Mesodermal cell (in vitro differentiated cells): ENCODE results near the gene MAEA.
"Not testable (repeated sequence)": the region's sequence is repeated elsewhere in the genome, so short reads cannot be mapped to it uniquely, and the experiment has no call there.

Experiments used
- H3K27ac ChIP-seq: 2 replicates; pipeline ENCODE4 v1.7.0; 2013; ENCODE audit warnings: mild to moderate bottlenecking, low read depth, low read length, moderate library complexity; ENCODE audit not compliant: severe bottlenecking
- H3K36me3 ChIP-seq: 2 replicates; pipeline ENCODE4 v1.7.1; 2013; ENCODE audit warnings: mild to moderate bottlenecking, low read length, moderate library complexity; ENCODE audit not compliant: control insufficient read depth, insufficient read depth
- H3K4me1 ChIP-seq: one replicate; pipeline ENCODE4 v1.7.1; 2013; ENCODE audit warnings: mild to moderate bottlenecking, low read length; ENCODE audit not compliant: insufficient read depth, control insufficient read depth, poor library complexity, severe bottlenecking
- H3K4me3 ChIP-seq: 2 replicates; pipeline ENCODE4 v1.7.0; 2013; ENCODE audit warnings: low read length, control low read depth, mild to moderate bottlenecking; ENCODE audit not compliant: insufficient read depth, poor library complexity, severe bottlenecking; ENCODE audit errors: extremely low read depth
- H3K9me3 ChIP-seq: 2 replicates; pipeline ENCODE4 v1.7.1; 2013; ENCODE audit warnings: mild to moderate bottlenecking, low read length, moderate library complexity; ENCODE audit not compliant: control insufficient read depth
- WGBS, 2 experiments: methylation state at CpG; one replicate each; pipeline ENCODE4 v1.1.5; 2013; ENCODE audit warnings: missing lambda C conversion rate in 2 of 2; ENCODE audit not compliant: insufficient coverage in 2 of 2; 5-methylcytosine and 5-hydroxymethylcytosine counted together

Gene MAEA

DNA sequence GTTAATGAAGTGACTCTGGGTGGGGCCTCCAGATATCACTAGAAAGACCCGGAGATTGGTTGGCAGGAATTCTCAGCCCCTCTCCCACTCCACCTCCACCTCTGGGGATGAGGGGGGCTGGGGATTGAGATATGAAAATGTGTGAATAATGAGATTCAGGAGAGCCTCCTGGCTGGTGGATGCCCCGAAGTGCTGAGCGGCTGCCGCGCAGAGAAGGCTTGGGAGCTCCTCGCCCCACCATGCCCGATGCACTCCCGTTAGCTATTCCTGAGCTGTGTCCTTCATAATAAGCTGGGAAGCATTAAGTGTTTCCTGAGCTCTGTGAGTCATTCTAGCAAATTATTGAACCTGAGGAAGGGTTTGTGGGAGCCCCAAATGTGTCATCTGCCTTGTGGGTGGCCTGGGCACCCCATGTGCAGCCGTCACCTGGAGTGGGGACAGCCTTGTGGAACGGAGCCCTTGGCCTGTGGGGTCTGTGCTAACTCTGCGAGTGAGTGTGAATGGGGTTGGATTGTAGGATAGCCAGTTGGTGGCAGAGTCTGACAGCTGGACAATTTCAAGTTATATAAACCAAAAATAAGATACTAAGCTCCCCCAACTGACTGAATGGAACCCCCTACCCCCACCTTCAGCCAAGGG is 4.4 kb upstream of the MAEA start:
- Histone ChIP-seq H3K4me3 (no peak overlapping the region), H3K27ac (no peak overlapping the region), H3K36me3 (no peaks in the 10 kb centered on the region), H3K4me1 (no peaks in the 10 kb centered on the region), H3K9me3 (peaks cover 18% of the 10 kb centered on the region)
- WGBS, 2 experiments: 66 to 79% methylated on average over 7 of the region's 11 CpGs

DNA sequence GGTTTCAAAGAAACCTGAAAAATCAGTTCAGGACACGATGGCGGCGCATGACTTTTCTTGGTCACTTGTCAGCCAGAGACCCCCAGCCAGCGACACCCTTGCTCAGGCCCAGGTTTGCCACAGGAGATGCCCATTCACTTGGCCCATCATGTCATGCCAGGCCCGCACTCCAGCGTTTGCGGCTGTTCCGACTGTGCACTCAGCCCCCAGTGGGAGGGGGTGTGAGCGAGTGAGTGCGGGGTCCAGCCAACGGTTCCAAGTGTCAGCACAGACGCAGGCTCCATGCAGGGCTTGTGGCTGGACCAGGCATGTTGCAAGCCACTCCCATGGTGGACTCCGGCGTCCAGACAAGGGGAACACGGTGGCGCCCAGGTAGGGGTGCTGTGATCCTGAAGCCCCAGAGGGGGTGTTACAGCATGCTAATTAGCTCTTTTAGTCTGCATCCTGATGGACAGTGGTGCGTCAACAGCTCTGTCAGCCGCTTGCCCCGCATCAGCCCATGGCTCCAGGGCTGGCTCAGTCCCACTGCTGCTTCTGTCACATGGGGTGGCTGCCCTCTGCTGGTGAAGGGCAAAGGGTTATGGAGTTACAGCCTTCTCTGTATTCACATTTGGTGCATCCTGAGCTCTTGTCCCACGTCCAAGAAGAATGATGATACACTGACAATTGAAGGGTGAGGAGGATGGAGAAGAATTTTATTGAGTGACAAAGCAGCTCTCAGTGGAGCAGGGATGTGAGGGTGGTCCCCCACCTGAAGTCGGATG is 3.7 kb upstream of the MAEA start:
- Histone ChIP-seq H3K4me3 (no peak overlapping the region), H3K36me3 (no peaks in the 10 kb centered on the region), H3K4me1 (peaks cover under 1% of the 10 kb centered on the region), H3K27ac (no peak overlapping the region), H3K9me3 (peaks cover 18% of the 10 kb centered on the region)
- WGBS, 2 experiments: 89 to 90% methylated on average over 19 to 21 of the region's 21 CpGs

DNA sequence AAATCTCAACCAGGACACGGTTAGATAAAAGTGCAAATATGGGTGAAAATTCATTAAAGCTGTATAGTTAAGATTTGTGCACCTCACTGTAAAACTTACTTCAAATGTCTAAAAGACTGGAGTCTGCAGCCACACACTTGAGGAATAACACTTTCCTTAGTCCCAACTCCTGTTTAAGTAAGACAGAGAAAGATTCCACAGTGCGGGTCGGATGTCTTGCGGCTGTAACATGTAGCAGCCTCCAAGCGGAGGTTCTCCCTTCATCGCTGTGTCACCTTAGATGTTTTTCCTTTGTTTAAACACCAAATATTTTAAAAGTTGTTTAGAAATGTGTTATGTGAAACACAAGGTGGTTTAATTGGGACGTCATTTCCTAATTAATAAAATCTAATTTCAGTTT is 905 bp upstream of the MAEA start:
- Histone ChIP-seq H3K27ac (peak overlapping the region; percentile 71), H3K4me1 (peaks cover 12% of the 10 kb centered on the region), H3K4me3 (peak overlapping the region; percentile 90), H3K36me3 (peaks cover 8% of the 10 kb centered on the region), H3K9me3 (peaks cover 18% of the 10 kb centered on the region)
- WGBS, 2 experiments: 80 to 83% methylated on average over 1 to 2 of the region's 7 CpGs

DNA sequence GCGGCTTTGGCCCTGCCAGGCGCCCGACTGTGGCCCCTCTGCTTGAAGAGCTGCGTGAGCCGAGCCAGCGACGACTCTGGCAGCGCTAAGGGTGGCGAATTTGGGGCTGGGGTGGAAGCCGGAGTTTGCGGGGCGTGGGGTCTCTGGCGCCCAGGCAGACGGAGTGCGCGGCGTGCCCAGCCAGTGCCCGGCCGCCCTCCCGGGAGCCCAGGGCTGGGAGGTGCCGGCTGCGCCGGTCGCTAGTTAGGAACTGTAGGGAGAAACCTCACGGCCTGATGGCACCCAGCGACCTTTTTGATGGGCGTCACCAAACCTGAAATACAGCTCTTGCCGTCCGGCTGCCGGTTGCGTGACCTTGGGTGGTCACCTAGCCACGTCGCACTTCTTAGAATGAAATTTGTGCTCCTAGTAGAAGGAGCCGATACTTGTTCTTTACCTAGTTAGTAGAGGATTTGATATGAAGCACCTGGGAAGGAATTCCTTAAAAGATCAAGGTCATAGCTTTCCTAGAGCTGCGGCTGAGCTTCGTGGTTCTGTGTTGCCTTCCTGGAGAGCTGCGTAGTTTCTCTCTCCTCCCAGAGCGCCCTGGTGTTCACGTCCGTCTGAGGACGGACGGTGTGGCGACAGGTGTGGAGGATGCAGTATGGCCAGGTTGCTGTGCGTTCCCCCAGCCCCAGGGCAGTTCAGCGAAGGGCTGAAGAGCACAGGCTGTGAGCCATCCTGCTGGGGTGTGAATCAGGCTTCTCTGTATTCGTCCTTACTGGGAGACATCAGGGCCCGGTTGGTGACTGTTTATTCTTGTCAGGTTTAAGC is 680 bp downstream of the MAEA start:
- H3K9me3 ChIP-seq: peaks cover 18% of the 10 kb centered on the region
- H3K4me3 ChIP-seq: peak overlapping the region; percentile 90
- WGBS, 2 experiments: 1 to 2% methylated on average over 31 to 41 of the region's 47 CpGs
- H3K4me1 ChIP-seq: peaks cover 21% of the 10 kb centered on the region
- peaks cover 8% of the 10 kb centered on the region for H3K36me3 ChIP-seq
- peak overlapping the region; percentile 36 for H3K27ac ChIP-seq

- Histone ChIP-seq H3K4me1 (peaks cover 21% of the 10 kb centered on the region), H3K36me3 (peaks cover 8% of the 10 kb centered on the region), H3K4me3 (peak overlapping the region; percentile 90), H3K9me3 (peaks cover 13% of the 10 kb centered on the region), H3K27ac (no peak overlapping the region)
- WGBS, 2 experiments: 84 to 91% methylated on average over 9 of the region's 9 CpGs
Measured at GRCh38 chr4:1291091-1291490, 1.4 kb downstream of the MAEA start.

DNA sequence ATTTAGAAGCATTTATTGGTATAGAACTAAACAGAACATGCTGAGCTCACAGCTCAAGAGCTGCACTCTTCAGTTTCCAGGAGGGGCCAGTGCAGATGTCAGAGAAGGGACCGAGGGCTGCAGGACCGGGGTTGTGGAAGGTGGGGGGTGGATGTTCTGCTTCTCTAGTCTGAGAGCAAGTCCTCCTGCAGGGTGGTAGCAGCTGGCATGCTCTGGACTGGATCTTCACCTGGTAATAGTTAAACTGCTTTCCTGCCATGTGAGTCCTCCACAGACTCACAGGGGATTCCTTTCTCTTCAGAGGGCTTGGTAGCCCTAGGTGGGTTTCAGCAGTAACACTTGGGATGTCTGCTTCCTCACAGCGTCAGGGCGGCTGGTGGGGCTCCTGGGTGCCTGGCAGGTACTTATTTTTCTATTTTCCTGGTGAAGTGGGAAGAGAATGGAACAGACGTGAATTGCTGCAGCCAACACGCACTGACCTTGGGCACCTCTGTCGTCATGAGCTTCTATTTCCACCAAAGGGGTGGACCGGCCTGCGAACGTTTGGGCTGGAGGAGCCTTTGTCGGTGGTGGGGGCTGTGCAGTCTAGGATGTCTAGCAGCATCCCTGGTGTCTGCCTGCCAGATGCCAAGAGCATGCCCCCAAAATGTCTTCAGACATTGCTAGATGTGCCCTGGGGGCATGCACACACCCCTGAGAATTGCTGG is 2.5 kb downstream of the MAEA start:
- peaks cover 4% of the 10 kb centered on the region for H3K9me3 ChIP-seq
- H3K4me1 ChIP-seq: peaks cover 21% of the 10 kb centered on the region
- H3K4me3 ChIP-seq: no peak overlapping the region
- H3K27ac ChIP-seq: no peak overlapping the region
- 86 to 89% methylated on average over 8 to 11 of the region's 11 CpGs for WGBS, 2 experiments
- peaks cover 18% of the 10 kb centered on the region for H3K36me3 ChIP-seq

GRCh38 chr4:1292703-1293011 is 3.0 kb downstream of the MAEA start:
- not testable (repeated sequence) for H3K27ac ChIP-seq, H3K9me3 ChIP-seq, H3K4me3 ChIP-seq
- WGBS, 2 experiments: 100% methylated on average over 1 of the region's 8 CpGs
- Histone ChIP-seq H3K36me3 (peaks cover 23% of the 10 kb centered on the region), H3K4me1 (peaks cover 22% of the 10 kb centered on the region)

DNA sequence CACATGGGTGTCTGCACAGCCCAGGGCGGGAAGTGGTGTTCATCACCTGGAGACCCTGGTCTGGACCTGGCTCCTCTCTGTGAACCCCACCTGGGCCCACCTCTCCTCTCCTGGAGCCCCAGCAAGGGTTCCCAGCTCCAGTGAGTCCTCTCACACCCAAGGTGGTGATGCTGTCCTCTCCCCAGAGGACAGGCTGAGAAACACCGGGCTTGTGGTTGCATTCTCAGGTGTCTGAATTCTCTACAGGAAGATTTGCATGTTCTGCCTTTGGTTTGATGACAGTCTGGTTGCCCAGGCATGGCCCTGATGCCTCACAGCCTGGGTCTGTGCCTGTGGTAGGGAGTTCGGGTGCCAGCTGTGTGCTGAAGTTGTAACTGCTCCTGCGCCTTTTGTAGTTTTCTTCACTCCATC is 3.8 kb downstream of the MAEA start:
- no peak overlapping the region for H3K4me3 ChIP-seq
- 83 to 92% methylated on average over 3 of the region's 4 CpGs for WGBS, 2 experiments
- H3K9me3 ChIP-seq: no peaks in the 10 kb centered on the region
- H3K4me1 ChIP-seq: peaks cover 26% of the 10 kb centered on the region
- H3K36me3 ChIP-seq: peaks cover 29% of the 10 kb centered on the region
- H3K27ac ChIP-seq: no peak overlapping the region

- peaks cover 30% of the 10 kb centered on the region for H3K36me3 ChIP-seq
- H3K4me1 ChIP-seq: peaks cover 26% of the 10 kb centered on the region
- no peaks in the 10 kb centered on the region for H3K9me3 ChIP-seq
- H3K4me3 ChIP-seq: no peak overlapping the region
- WGBS, 2 experiments: 92 to 94% methylated on average over 9 to 14 of the region's 15 CpGs
- no peak overlapping the region for H3K27ac ChIP-seq
Measured at GRCh38 chr4:1293991-1294390, 4.3 kb downstream of the MAEA start.

DNA sequence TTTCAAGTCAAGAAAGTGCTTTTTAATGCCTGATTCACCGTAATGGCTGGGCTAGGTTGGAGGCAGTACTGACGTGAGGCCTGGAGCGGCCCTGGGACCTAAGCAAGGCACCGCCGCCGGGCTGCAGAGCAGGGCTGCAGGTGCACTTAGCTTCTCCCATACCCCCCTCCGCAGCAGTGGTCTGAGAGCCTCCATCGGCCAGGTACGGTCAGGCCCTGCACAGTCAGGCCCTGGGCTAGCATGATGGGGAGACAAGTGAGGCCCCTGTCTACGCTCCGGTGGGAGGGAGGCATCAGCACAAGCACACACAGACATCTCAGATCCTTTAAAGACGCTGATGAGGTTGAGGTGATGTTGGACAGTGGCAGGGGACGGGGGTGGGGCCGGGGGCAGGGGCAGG is 4.7 kb downstream of the MAEA start:
- H3K4me3 ChIP-seq: no peak overlapping the region
- peaks cover 34% of the 10 kb centered on the region for H3K36me3 ChIP-seq
- 89 to 90% methylated on average over 7 to 9 of the region's 14 CpGs for WGBS, 2 experiments
- no peaks in the 10 kb centered on the region for H3K9me3 ChIP-seq
- H3K27ac ChIP-seq: no peak overlapping the region
- peaks cover 26% of the 10 kb centered on the region for H3K4me1 ChIP-seq
